Fibroblast of lung (primary cell): ENCODE measurements around the gene TCOF1. TPM values are rescaled to one million over a fixed set of nuclear protein-coding genes. Genes with fewer than 3 reads are reported as not detected.
A peak's percentile ranks its signal among the peaks of the same experiment; 100 is the strongest.

ENCODE experiments used
- DNase-seq, 2 donors: peaks; one replicate each; pipeline versions ENCODE4 v3.0.0 to v3.0.0-alpha.2; 2010; ENCODE audit warnings: low read depth in 2 of 2
- H2AFZ ChIP-seq: 2 replicates; pipeline ENCODE4 v1.5.1; 2012; ENCODE audit warnings: low read length, control low read depth, inconsistent platforms
- H3K27ac ChIP-seq: 2 replicates; pipeline ENCODE4 v1.5.1; 2011; ENCODE audit warnings: low read length, control low read depth; ENCODE audit not compliant: insufficient read depth
- H3K27me3 ChIP-seq: 2 replicates; pipeline ENCODE4 v1.5.1; 2011; ENCODE audit warnings: mild to moderate bottlenecking, low read length; ENCODE audit not compliant: control insufficient read depth, insufficient read depth
- H3K36me3 ChIP-seq: 2 replicates; pipeline ENCODE4 v1.5.1; 2011; ENCODE audit warnings: low read length; ENCODE audit not compliant: control insufficient read depth, insufficient read depth
- H3K4me1 ChIP-seq: 2 replicates; pipeline ENCODE4 v1.5.1; 2011; ENCODE audit warnings: low read length; ENCODE audit not compliant: control insufficient read depth, insufficient read depth; ENCODE audit errors: extremely low read depth
- H3K4me2 ChIP-seq: 2 replicates; pipeline ENCODE4 v1.5.1; 2011; ENCODE audit warnings: low read length, control low read depth; ENCODE audit not compliant: insufficient read depth; ENCODE audit errors: extremely low read depth
- H3K4me3 ChIP-seq, 4 experiments: fragments of 200-600 bp in 1 of 4; sonication (generic) in 1 of 4; replicated peaks in 1 of 4; 2 replicates each; pipeline ENCODE4 v1.5.1; 2011 to 2016; ENCODE audit warnings: low read length in 4 of 4, low read depth in 3 of 4, mild to moderate bottlenecking in 3 of 4, control low read depth in 2 of 4, inconsistent platforms in 1 of 4, mixed read lengths in 1 of 4; ENCODE audit not compliant: insufficient read depth in 1 of 4; ENCODE audit errors: control extremely low read depth in 1 of 4
- H3K79me2 ChIP-seq: 2 replicates; pipeline ENCODE4 v1.5.1; 2012; ENCODE audit warnings: mild to moderate bottlenecking, low read length, inconsistent platforms; ENCODE audit not compliant: control insufficient read depth, insufficient read depth
- H3K9ac ChIP-seq: 2 replicates; pipeline ENCODE4 v1.5.1; 2011; ENCODE audit warnings: mild to moderate bottlenecking, low read length, control low read depth; ENCODE audit not compliant: insufficient read depth
- H3K9me3 ChIP-seq: 2 replicates; pipeline ENCODE4 v1.5.1; 2012; ENCODE audit warnings: low read depth, low read length; ENCODE audit not compliant: control insufficient read depth, insufficient read depth
- H4K20me1 ChIP-seq: 2 replicates; pipeline ENCODE4 v1.5.1; 2011; ENCODE audit warnings: low read length; ENCODE audit not compliant: control insufficient read depth, insufficient read depth; ENCODE audit errors: extremely low read depth
- CTCF ChIP-seq, 2 donors: IDR thresholded peaks in 1 of 2; conservative IDR thresholded peaks in 1 of 2; 1 replicate in 1 of 2; 2 replicates in 1 of 2; pipeline ENCODE4 v1.5.1; 2011 to 2012; ENCODE audit warnings: low read length in 2 of 2, control low read depth in 1 of 2, inconsistent platforms in 1 of 2, low read depth in 1 of 2, mild to moderate bottlenecking in 1 of 2
- EZH2 ChIP-seq: IDR thresholded peaks from 2 replicates; pipeline ENCODE4 v1.5.1; 2012; ENCODE audit warnings: low read length, control low read depth, mild to moderate bottlenecking; ENCODE audit errors: missing control alignments
- polyA plus RNA-seq, 2 donors: library from polyadenylated mRNA; depleted of rRNA in 1 of 2; stranded (reverse) in 1 of 2; unstranded in 1 of 2; fragments of >200 nt; gene quantifications; 2 replicates each; pipeline ENCODE4 v1.2.1, GENCODE V29; 2011 to 2012; ENCODE audit warnings: missing spikeins in 1 of 2
- total RNA-seq: library from RNA; depleted of rRNA; stranded (reverse); fragments of >200 nt; gene quantifications from 2 replicates; pipeline ENCODE4 v1.2.1, GENCODE V29; 2014

The TCOF1 gene
- total and polyA plus RNA-seq, 2 donors (not counting 1 experiment from before 2014, with no cell fraction given) = 8.5 to 10.6 TPM

GRCh38 chr5:150436141-150436680, 78.7 kb downstream of the TCOF1 start:
- no peak overlapping the region for H3K4me3 ChIP-seq
- no peaks in the 10 kb centered on the region for H3K79me2 ChIP-seq
- H3K27ac ChIP-seq = no peak overlapping the region
- H2AFZ ChIP-seq = peak overlapping the region; percentile 57
- no peak overlapping the region for H3K4me2 ChIP-seq
- TF ChIP-seq CTCF (conservative IDR thresholded peaks at IDR 0.05 in 1 of 2, IDR thresholded peaks at IDR 0.05 in 1 of 2; ENCODE audit: low read depth in 1 of 2, low read length in 2 of 2) (peak; percentile 71 to 79), EZH2 (no peak)
- H3K9ac ChIP-seq = no peak overlapping the region
- H3K36me3 ChIP-seq = no peaks in the 10 kb centered on the region
- no peaks in the 10 kb centered on the region for H3K4me1 ChIP-seq
- DNase-seq = peak; percentile 75 to 89
- no peaks in the 10 kb centered on the region for H3K9me3 ChIP-seq
- H3K27me3 ChIP-seq = no peaks in the 10 kb centered on the region
- no peaks in the 10 kb centered on the region for H4K20me1 ChIP-seq

DNA sequence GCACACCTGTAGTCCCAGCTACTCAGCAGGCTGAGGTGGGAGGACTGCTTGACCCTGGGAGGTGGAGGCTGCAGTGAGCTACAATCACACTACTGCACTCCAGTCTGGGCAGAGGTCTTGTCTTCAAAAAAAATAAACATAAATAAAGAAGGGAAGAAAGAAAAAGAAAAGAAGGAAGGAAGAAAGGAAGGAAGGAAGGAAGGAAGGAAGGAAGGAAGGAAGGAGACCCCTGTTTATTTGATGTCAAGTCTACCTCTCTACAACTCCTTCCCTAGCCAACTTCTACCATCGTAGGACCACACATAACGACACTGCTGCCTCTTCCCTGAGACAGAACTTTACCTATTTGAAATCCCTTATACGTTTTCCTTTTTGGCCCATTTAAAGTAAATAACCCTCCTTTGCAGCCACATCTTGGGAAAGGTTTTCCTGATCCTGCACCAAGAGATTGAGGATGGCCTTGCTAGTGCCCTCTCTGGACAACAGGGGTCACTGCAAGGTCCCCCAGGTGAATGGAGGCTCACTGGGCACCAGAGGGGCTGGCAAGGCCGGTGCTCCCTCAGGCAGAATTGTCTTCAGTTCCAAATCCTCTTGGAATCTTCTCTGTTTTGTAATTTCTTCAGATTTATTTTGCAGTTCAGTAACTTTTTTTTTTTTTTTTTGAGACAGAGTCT, 81.5 kb downstream of the TCOF1 start:
- Histone ChIP-seq H3K27ac (no peak overlapping the region), H3K4me3 (no peak overlapping the region), H3K36me3 (peaks cover 6% of the 10 kb centered on the region), H4K20me1 (no peaks in the 10 kb centered on the region), H3K79me2 (no peaks in the 10 kb centered on the region), H2AFZ (no peak overlapping the region), H3K4me1 (no peaks in the 10 kb centered on the region), H3K9ac (no peak overlapping the region), H3K27me3 (no peaks in the 10 kb centered on the region), H3K4me2 (no peak overlapping the region), H3K9me3 (no peaks in the 10 kb centered on the region)
- no peak for TF ChIP-seq EZH2
- peak; percentile 39 to 63 for TF ChIP-seq CTCF (conservative IDR thresholded peaks at IDR 0.05 in 1 of 2, IDR thresholded peaks at IDR 0.05 in 1 of 2; ENCODE audit: low read depth in 1 of 2, low read length in 2 of 2)
- DNase-seq = peak in 1 of 2 donors; percentile 17

DNA sequence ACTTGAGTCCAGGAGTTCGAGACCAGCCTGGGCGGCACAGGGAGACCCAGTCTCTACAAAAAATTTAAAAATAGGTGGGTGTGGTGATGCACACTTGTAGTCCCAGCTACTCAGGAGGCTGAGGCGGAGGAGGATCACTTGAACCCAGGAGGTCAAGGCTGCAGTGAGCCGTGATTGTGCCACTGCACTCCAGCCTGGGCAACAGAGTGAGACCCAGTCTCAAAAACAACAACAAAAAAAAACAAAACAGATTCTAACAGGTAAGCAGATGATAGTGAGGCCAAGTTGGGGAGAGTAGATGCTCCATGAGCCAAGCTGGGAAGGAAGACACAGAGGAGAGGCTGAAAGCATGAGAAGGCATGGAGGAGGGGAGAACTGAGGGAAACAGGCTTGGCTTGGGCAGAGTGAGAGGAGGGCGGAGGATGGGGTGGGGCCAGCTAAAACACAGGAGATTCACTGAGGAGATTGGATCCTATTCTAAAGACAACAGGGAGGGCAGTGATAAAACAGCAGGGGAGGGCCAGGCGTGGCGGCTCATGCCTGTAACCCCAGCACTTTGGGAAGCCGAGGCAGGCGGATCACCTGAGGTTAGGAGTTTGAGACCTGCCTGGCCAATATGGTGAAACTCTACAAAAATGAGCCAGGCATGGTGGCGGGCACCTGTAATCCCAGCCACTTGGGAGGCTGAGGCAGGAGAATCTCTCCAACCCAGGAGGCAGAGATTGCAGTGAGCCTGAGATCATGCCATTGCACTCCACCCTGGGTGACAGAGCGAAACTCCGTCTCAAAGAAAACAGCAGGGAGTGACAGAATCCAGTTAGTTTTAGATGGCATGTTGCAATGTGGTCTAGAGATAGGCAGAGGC, 83.7 kb downstream of the TCOF1 start:
- H3K4me3 ChIP-seq = no peak overlapping the region
- TF ChIP-seq EZH2 = no peak
- H4K20me1 ChIP-seq = no peaks in the 10 kb centered on the region
- no peaks in the 10 kb centered on the region for H3K27me3 ChIP-seq
- H3K27ac ChIP-seq = no peak overlapping the region
- no peak for DNase-seq
- H3K4me1 ChIP-seq = no peaks in the 10 kb centered on the region
- no peak overlapping the region for H3K9ac ChIP-seq
- peaks cover 8% of the 10 kb centered on the region for H3K79me2 ChIP-seq
- no peak overlapping the region for H2AFZ ChIP-seq
- no peaks in the 10 kb centered on the region for H3K9me3 ChIP-seq
- H3K36me3 ChIP-seq = peaks cover 22% of the 10 kb centered on the region
- H3K4me2 ChIP-seq = no peak overlapping the region
